Prostate gland (tissue), 2 donors: ENCODE data around the gene ERN1. TPM values are rescaled to one million over a fixed set of nuclear protein-coding genes. Genes with fewer than 3 reads are reported as not detected.

Source experiments
- DNase-seq: peaks from one replicate; pipeline ENCODE4 v3.0.0-alpha.2; 2019; ENCODE audit warnings: low spot score
- H3K27ac ChIP-seq, 2 donors: fragments of 200-600 bp; sonication (generic); 2 replicates each; pipeline ENCODE4 v1.5.1; 2017 to 2019
- H3K27me3 ChIP-seq: fragments of 200-600 bp; sonication (generic); replicated peaks from 2 replicates; pipeline ENCODE4 v1.5.1; 2019; ENCODE audit not compliant: insufficient read depth
- H3K36me3 ChIP-seq, 2 donors: fragments of 200-600 bp; sonication (generic); 1 replicate in 1 of 2; 2 replicates in 1 of 2; pipeline versions ENCODE4 v1.5.1 to v1.8.1; 2017 to 2019
- H3K4me1 ChIP-seq: fragments of 200-600 bp; sonication (generic); replicated peaks from 2 replicates; pipeline ENCODE4 v1.5.1; 2019
- H3K4me3 ChIP-seq, 2 donors: fragments of 200-600 bp; sonication (generic); 2 replicates each; pipeline ENCODE4 v1.5.1; 2017 to 2019
- H3K9me3 ChIP-seq: fragments of 200-600 bp; sonication (generic); 2 replicates; pipeline ENCODE4 v1.5.1; 2017
- CTCF ChIP-seq, 4 experiments: fragments of 200-600 bp in 2 of 4; fragments of 450-650 bp in 2 of 4; sonication (generic) in 2 of 4; IDR thresholded peaks; 1 replicate in 3 of 4; 2 replicates in 1 of 4; pipeline ENCODE4 v1.5.1; 2016 to 2019; ENCODE audit warnings: antibody characterized with exemption in 4 of 4, mild to moderate bottlenecking in 2 of 4, moderate library complexity in 2 of 4
- POLR2A ChIP-seq: fragments of 450-650 bp; IDR thresholded peaks from one replicate; pipeline ENCODE4 v1.6.1; 2016; ENCODE audit warnings: antibody characterized with exemption, mild to moderate bottlenecking
- POLR2AphosphoS5 ChIP-seq: sonication (generic); formaldehyde crosslinking; IDR thresholded peaks from one replicate; pipeline ENCODE4 v1.6.1; 2017; ENCODE audit warnings: antibody characterized with exemption
- WGBS: methylation state at CpG from one replicate; pipeline ENCODE4 v1.1.5; 2018; 5-methylcytosine and 5-hydroxymethylcytosine counted together
- intact Hi-C: fragments of 100-400 bp; cut with DNase I; formaldehyde crosslinking; loops from one replicate; pipeline ENCODE4 v1.14.2; 2022
- total RNA-seq, 2 donors: library from RNA; depleted of rRNA; stranded (reverse); fragments of >200 nt; gene quantifications; one replicate each; pipeline ENCODE4 v1.1.0, GENCODE V29; 2016

ERN1 gene
- total RNA-seq, 2 donors from 2014 or later = 14.4 to 21.4 TPM

GRCh38 chr17:64087252-64088005, 42.5 kb downstream of the ERN1 start:
- TF ChIP-seq POLR2AphosphoS5 (peak; percentile 35), CTCF (IDR thresholded peaks at IDR 0.05) (no peak), POLR2A (no peak)
- DNase-seq = no peak
- intact Hi-C loops = no loop called here

GRCh38 chr17:64085650-64086005, 44.3 kb downstream of the ERN1 start:
- Histone ChIP-seq H3K27ac (no peak overlapping the region), H3K27me3 (no peaks in the 10 kb centered on the region), H3K4me1 (peaks cover 21% of the 10 kb centered on the region), H3K9me3 (no peaks in the 10 kb centered on the region), H3K4me3 (no peak overlapping the region), H3K36me3 (no peaks in the 10 kb centered on the region)
- DNase-seq = no peak
- TF ChIP-seq CTCF (IDR thresholded peaks at IDR 0.05) = no peak
- no peak for TF ChIP-seq POLR2AphosphoS5
- TF ChIP-seq POLR2A = no peak
- WGBS = 97% methylated on average over 2 of the region's 2 CpGs
- intact Hi-C loops = no loop called here

More at GRCh38 chr17:64087252-64088005, 42.5 kb downstream of the ERN1 start:
- Histone ChIP-seq H3K9me3 (no peaks in the 10 kb centered on the region), H3K4me1 (peaks cover 19% of the 10 kb centered on the region), H3K36me3 (no peaks in the 10 kb centered on the region), H3K27ac (no peak overlapping the region), H3K4me3 (no peak overlapping the region), H3K27me3 (no peaks in the 10 kb centered on the region)
- WGBS = 90% methylated on average over 4 of the region's 4 CpGs

GRCh38 chr17:64084940-64085649, 44.8 kb downstream of the ERN1 start:
- 75% methylated on average over 8 of the region's 8 CpGs for WGBS

GRCh38 chr17:64084086-64084939, 45.6 kb downstream of the ERN1 start:
- Histone ChIP-seq H3K27ac (peak overlapping the region in 1 of 2 donors; percentile 69), H3K4me1 (peaks cover 21% of the 10 kb centered on the region), H3K36me3 (no peaks in the 10 kb centered on the region), H3K4me3 (no peak overlapping the region), H3K27me3 (no peaks in the 10 kb centered on the region), H3K9me3 (no peaks in the 10 kb centered on the region)
- TF ChIP-seq POLR2A = no peak
- no peak for TF ChIP-seq POLR2AphosphoS5
- TF ChIP-seq CTCF (IDR thresholded peaks at IDR 0.05) = no peak
- 52% methylated on average over 10 of the region's 10 CpGs for WGBS
- intact Hi-C loops = no loop called here
- DNase-seq = no peak

More at GRCh38 chr17:64084940-64085649, 44.8 kb downstream of the ERN1 start:
- no peaks in the 10 kb centered on the region for H3K27me3 ChIP-seq
- H3K4me1 ChIP-seq = peaks cover 21% of the 10 kb centered on the region
- no peak overlapping the region for H3K4me3 ChIP-seq
- no peak overlapping the region for H3K27ac ChIP-seq
- no peak for DNase-seq
- TF ChIP-seq CTCF (IDR thresholded peaks at IDR 0.05) (no peak), POLR2A (no peak), POLR2AphosphoS5 (no peak)
- H3K36me3 ChIP-seq = no peaks in the 10 kb centered on the region
- intact Hi-C loops = no loop called here
- H3K9me3 ChIP-seq = no peaks in the 10 kb centered on the region
